Measurements from ENCODE around the gene RRP36.

The RRP36 gene

DNA sequence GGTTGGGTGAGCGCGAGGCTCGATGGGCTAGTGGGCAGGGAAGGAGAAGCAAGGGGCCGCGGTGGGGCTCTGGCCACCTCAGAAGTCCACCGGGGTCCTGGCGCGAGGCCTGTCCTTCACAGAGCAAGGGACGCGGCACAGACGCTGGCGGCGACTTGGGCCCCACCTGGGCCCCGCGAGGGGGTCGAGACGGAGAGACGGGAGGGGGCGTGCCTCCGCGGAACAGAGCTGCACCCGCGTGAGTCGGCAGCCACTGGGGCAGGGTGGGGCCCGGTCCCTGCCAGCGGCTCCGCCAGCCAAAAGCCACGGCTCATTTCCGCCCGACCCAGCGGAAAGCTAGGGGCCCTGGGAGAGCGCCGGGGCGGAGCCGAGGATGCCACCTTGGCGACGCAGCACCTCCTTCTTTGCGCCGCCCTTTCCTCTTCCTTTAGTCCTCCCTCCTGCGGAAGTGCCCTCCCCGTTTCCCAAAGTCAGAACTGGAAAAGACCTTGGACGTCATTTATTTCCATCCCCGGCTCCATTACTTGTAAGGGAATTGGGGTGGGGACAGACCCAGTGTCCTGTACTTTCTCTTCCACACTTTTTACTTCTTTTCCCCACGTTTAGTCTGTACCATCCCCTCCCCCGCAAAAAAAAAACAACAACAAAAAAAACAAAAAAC lies 32.3 kb downstream of the RRP36 start, which contains the start of gene CUL7 (continued):
- TF ChIP-seq ZNF600 (tag by site-specific recombination; IDR thresholded peaks at IDR 0.05) (no peak; the same call in 1 of the 2 replicates), ZBTB7A (tag by site-specific recombination; IDR thresholded peaks at IDR 0.05; ENCODE audit: low read depth) (peak; percentile 66), TCF7L2 (IDR thresholded peaks at IDR 0.05; ENCODE audit: borderline replicate concordance, low read depth, low read length) (no peak), BCL6B (tag by site-specific recombination; IDR thresholded peaks at IDR 0.05) (no peak), ZNF274 (IDR thresholded peaks at IDR 0.05; ENCODE audit: low read length) (no peak), ZNF274 (tag by site-specific recombination; IDR thresholded peaks at IDR 0.05; ENCODE audit: borderline replicate concordance) (no peak), SETDB1 (IDR thresholded peaks at IDR 0.05; ENCODE audit: insufficient read length, low read length) (no peak), SP3 (tag by site-specific recombination; IDR thresholded peaks at IDR 0.05) (peak; percentile 92), ZNF521 (tag by site-specific recombination; IDR thresholded peaks at IDR 0.05) (no peak), ZNF610 (tag by site-specific recombination; IDR thresholded peaks at IDR 0.05; ENCODE audit: borderline replicate concordance) (0 out of 2 replicates have a peak, but pooled peaks have one; percentile 47), ZNF19 (tag by site-specific recombination; IDR thresholded peaks at IDR 0.05; ENCODE audit: low read depth) (no peak), AEBP2 (tag by site-specific recombination; IDR thresholded peaks at IDR 0.05; ENCODE audit: borderline replicate concordance) (no peak), ZNF692 (tag by site-specific recombination; IDR thresholded peaks at IDR 0.05) (peak; percentile 100), ZNF561 (tag by site-specific recombination; IDR thresholded peaks at IDR 0.05; ENCODE audit: borderline replicate concordance) (peak; percentile 86; the same call in 1 of the 2 replicates), ZNF302 (tag by site-specific recombination; IDR thresholded peaks at IDR 0.05; ENCODE audit: low read depth) (no peak), ZNF169 (tag by site-specific recombination; IDR thresholded peaks at IDR 0.05) (no peak), ZNF660 (tag by site-specific recombination; IDR thresholded peaks at IDR 0.05) (peak; percentile 74), ZNF629 (tag by site-specific recombination; IDR thresholded peaks at IDR 0.05) (peak; percentile 93), KLF8 (tag by site-specific recombination; IDR thresholded peaks at IDR 0.05) (peak; percentile 92), YY2 (tag by site-specific recombination; IDR thresholded peaks at IDR 0.05) (no peak), SCRT2 (tag by site-specific recombination; IDR thresholded peaks at IDR 0.05) (no peak), IKZF3 (tag by site-specific recombination; IDR thresholded peaks at IDR 0.05) (peak; percentile 99), ZNF670 (tag by site-specific recombination; IDR thresholded peaks at IDR 0.05; ENCODE audit: low read depth) (no peak), ZEB2 (tag by site-specific recombination; IDR thresholded peaks at IDR 0.05) (peak; percentile 92), ZBTB21 (tag by site-specific recombination; IDR thresholded peaks at IDR 0.05) (peak; percentile 83), ZBTB20 (tag by site-specific recombination; IDR thresholded peaks at IDR 0.05) (peak; percentile 91), ZNF791 (tag by site-specific recombination; IDR thresholded peaks at IDR 0.05) (no peak), ZNF16 (tag by site-specific recombination; IDR thresholded peaks at IDR 0.05; ENCODE audit: low read depth) (no peak), ZNF155 (tag by site-specific recombination; IDR thresholded peaks at IDR 0.05) (no peak)
- TF ChIP-seq, protein P1, sequence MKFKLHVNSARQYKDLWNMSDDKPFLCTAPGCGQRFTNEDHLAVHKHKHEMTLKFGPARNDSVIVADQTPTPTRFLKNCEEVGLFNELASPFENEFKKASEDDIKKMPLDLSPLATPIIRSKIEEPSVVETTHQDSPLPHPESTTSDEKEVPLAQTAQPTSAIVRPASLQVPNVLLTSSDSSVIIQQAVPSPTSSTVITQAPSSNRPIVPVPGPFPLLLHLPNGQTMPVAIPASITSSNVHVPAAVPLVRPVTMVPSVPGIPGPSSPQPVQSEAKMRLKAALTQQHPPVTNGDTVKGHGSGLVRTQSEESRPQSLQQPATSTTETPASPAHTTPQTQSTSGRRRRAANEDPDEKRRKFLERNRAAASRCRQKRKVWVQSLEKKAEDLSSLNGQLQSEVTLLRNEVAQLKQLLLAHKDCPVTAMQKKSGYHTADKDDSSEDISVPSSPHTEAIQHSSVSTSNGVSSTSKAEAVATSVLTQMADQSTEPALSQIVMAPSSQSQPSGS (tag by site-specific recombination; IDR thresholded peaks at IDR 0.05; ENCODE audit: low read depth), result no peak
